Testis (tissue), 3 donors: ENCODE results near the gene MRPS5. TPM values are rescaled to one million over a fixed set of nuclear protein-coding genes. Genes with fewer than 3 reads are reported as not detected.

ENCODE experiments used
- DNase-seq: peaks from one replicate; pipeline ENCODE4 v3.0.0-alpha.2; 2019
- H3K27ac ChIP-seq, 2 donors: fragments of 200-600 bp; sonication (generic); one replicate each; pipeline ENCODE4 v1.5.1; 2019
- H3K27me3 ChIP-seq: fragments of 200-600 bp; sonication (generic); one replicate; pipeline ENCODE4 v1.5.1; 2019
- H3K36me3 ChIP-seq: fragments of 200-600 bp; sonication (generic); one replicate; pipeline ENCODE4 v1.5.1; 2017; ENCODE audit warnings: low read depth; ENCODE audit errors: missing control alignments
- H3K4me1 ChIP-seq: fragments of 200-600 bp; sonication (generic); one replicate; pipeline ENCODE4 v1.5.1; 2019
- H3K4me3 ChIP-seq, 2 donors: fragments of 200-600 bp; sonication (generic); one replicate each; pipeline ENCODE4 v1.5.1; 2017 to 2019
- H3K9me3 ChIP-seq: fragments of 200-600 bp; sonication (generic); one replicate; pipeline ENCODE4 v1.5.1; 2017
- CTCF ChIP-seq, 3 experiments: fragments of 450-650 bp in 2 of 3; fragments of 200-600 bp in 1 of 3; sonication (generic) in 1 of 3; IDR thresholded peaks; one replicate each; pipeline ENCODE4 v1.5.1; 2016 to 2019; ENCODE audit warnings: antibody characterized with exemption in 3 of 3, mild to moderate bottlenecking in 2 of 3, moderate library complexity in 1 of 3
- POLR2A ChIP-seq: fragments of 450-650 bp; IDR thresholded peaks from one replicate; pipeline ENCODE4 v1.6.1; 2017; ENCODE audit warnings: antibody characterized with exemption, mild to moderate bottlenecking, moderate library complexity
- WGBS, 2 donors: methylation state at CpG; one replicate each; pipeline ENCODE4 v1.1.5; 2018; 5-methylcytosine and 5-hydroxymethylcytosine counted together
- intact Hi-C: fragments of 100-400 bp; cut with DNase I; formaldehyde crosslinking; loops from one replicate; pipeline ENCODE4 v1.15.1; 2023; ENCODE audit warnings: low total_unique reads
- polyA plus RNA-seq: library from polyadenylated mRNA; stranded (reverse); fragments of 350-450 nt; fragmentation: Illumina TruSeq; extraction: RNeasy Lipid Tissue Mini Kit (QIAGEN cat#74804); gene quantifications from one replicate; pipeline ENCODE4 v1.2.3, GENCODE V29; 2014; ENCODE audit warnings: low read depth, low replicate concordance; ENCODE audit not compliant: insufficient read depth
- total RNA-seq, 2 donors: library from RNA; depleted of rRNA; stranded (reverse); fragments of >200 nt; gene quantifications; one replicate each; pipeline ENCODE4 v1.2.3, GENCODE V29; 2016

MRPS5 gene
- total and polyA plus RNA-seq, 3 donors from 2014 or later = 44.4 to 63.1 (median 59.3) TPM

- 43 to 70% methylated on average over 4 to 11 of the region's 11 CpGs for WGBS, 2 donors
- no peak for TF ChIP-seq POLR2A
- no peak for TF ChIP-seq CTCF (IDR thresholded peaks at IDR 0.05)
- H3K27ac ChIP-seq = no peak overlapping the region
- peaks cover 4% of the 10 kb centered on the region for H3K4me1 ChIP-seq
- DNase-seq = no peak
- intact Hi-C loops = no loop called here
- H3K4me3 ChIP-seq = no peak overlapping the region
- no peaks in the 10 kb centered on the region for H3K9me3 ChIP-seq
- H3K27me3 ChIP-seq = no peaks in the 10 kb centered on the region
- H3K36me3 ChIP-seq = no peaks in the 10 kb centered on the region
Observed at GRCh38 chr2:95058989-95059641, 62.5 kb downstream of the MRPS5 start.

- no peaks in the 10 kb centered on the region for H3K36me3 ChIP-seq
- peaks cover 4% of the 10 kb centered on the region for H3K4me1 ChIP-seq
- DNase-seq = peak; percentile 46
- WGBS, 2 donors = 65 to 70% methylated on average over 8 to 9 of the region's 9 CpGs
- peak overlapping the region; percentile 68 to 72 for H3K27ac ChIP-seq
- no peak overlapping the region for H3K4me3 ChIP-seq
- no peaks in the 10 kb centered on the region for H3K27me3 ChIP-seq
- intact Hi-C loops = no loop called here
- H3K9me3 ChIP-seq = no peaks in the 10 kb centered on the region
- no peak for TF ChIP-seq CTCF (IDR thresholded peaks at IDR 0.05)
- TF ChIP-seq POLR2A = no peak
Observed at GRCh38 chr2:95058466-95058988, 63.1 kb downstream of the MRPS5 start.

GRCh38 chr2:95057535-95058370 is 63.9 kb downstream of the MRPS5 start:
- TF ChIP-seq POLR2A = no peak
- no peak for TF ChIP-seq CTCF (IDR thresholded peaks at IDR 0.05)
- Histone ChIP-seq H3K36me3 (no peaks in the 10 kb centered on the region), H3K4me3 (no peak overlapping the region), H3K4me1 (peaks cover 4% of the 10 kb centered on the region), H3K9me3 (no peaks in the 10 kb centered on the region), H3K27ac (peak overlapping the region; percentile 68 to 72), H3K27me3 (no peaks in the 10 kb centered on the region)
- DNase-seq = peak; percentile 88
- intact Hi-C loops = no loop called here
- 52 to 74% methylated on average over 22 to 28 of the region's 28 CpGs for WGBS, 2 donors

GRCh38 chr2:95056461-95057459 is 64.8 kb downstream of the MRPS5 start:
- intact Hi-C loops = no loop called here
- no peaks in the 10 kb centered on the region for H3K9me3 ChIP-seq
- no peak overlapping the region for H3K4me3 ChIP-seq
- no peak for TF ChIP-seq POLR2A
- TF ChIP-seq CTCF (IDR thresholded peaks at IDR 0.05) = no peak
- peak; percentile 29 for DNase-seq
- 73 to 74% methylated on average over 8 to 15 of the region's 15 CpGs for WGBS, 2 donors
- no peak overlapping the region for H3K27ac ChIP-seq
- no peaks in the 10 kb centered on the region for H3K27me3 ChIP-seq
- peaks cover 4% of the 10 kb centered on the region for H3K4me1 ChIP-seq
- no peaks in the 10 kb centered on the region for H3K36me3 ChIP-seq
